Measurements from ENCODE around the gene ZNG1A. TPM values are rescaled to one million over a fixed set of nuclear protein-coding genes. Genes with fewer than 3 reads are reported as not detected.
A peak's percentile ranks its signal among the peaks of the same experiment; 100 is the strongest.

Gene ZNG1A
- total and polyA plus RNA-seq, 9 of the 15 experiments (the other 6 are each of a cell fraction or from before 2014, with no cell fraction given) = 20.7 to 90.6 (median 41.7) TPM

DNA sequence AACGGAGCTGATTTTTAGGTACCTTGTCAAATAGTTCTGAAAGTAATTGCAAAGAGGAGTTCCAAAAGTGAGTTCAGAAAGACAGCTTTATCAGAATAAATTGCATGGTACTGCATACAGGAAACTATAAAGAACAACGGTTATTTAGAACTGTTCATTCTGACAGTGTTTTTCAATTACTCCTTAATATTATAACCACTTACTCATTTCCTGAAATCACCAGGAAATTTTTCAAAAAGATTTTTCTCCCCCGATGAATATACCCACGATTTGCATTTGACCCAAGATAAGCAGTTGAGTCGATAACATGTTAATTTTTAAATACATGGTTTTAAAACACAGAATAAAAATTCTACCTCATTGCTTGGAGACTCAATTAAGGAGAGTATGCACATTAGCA, 45.2 kb upstream of the ZNG1A start:
- Histone ChIP-seq H3K4me1 (replicated peaks in 1 of 2; ENCODE audit: control insufficient read depth in 2 of 2, insufficient read depth in 2 of 2, low read length in 2 of 2) (peaks cover 10 to 30% of the 10 kb centered on the region in 2 experiments), H4K20me1 (replicated peaks; ENCODE audit: control insufficient read depth, insufficient read depth, low read length) (no peaks in the 10 kb centered on the region), H3K4me2 (ENCODE audit: insufficient read depth, low read length) (peak overlapping the region; percentile 33; the same call in 1 of the 2 replicates), H3K4me3 (no peak overlapping the region), H3K9ac (ENCODE audit: insufficient read depth in 1 of 2, low read depth in 2 of 2, low read length in 2 of 2) (peak overlapping the region; percentile 23 to 50; a peak in 3 of 4 replicates), H3K79me2 (ENCODE audit: control insufficient read depth, insufficient read depth, low read length) (peaks cover 18% of the 10 kb centered on the region; the same call in 2 of the 3 replicates), H3K27me3 (ENCODE audit: control insufficient read depth in 2 of 2, insufficient read depth in 2 of 2, low read length in 2 of 2) (no peaks in the 10 kb centered on the region), H2AFZ (ENCODE audit: low read depth, low read length) (0 out of 2 replicates have a peak overlapping the region, but pooled peaks have one; percentile 44), H3K9me3 (replicated peaks; ENCODE audit: control insufficient read depth, insufficient read depth, low read depth, low read length) (no peaks in the 10 kb centered on the region), H3K9me1 (ENCODE audit: control insufficient read depth, insufficient read depth, low read length) (no peaks in the 10 kb centered on the region), H3K36me3 (ENCODE audit: control insufficient read depth, insufficient read depth, low read length) (no peaks in the 10 kb centered on the region), H3K27ac (ENCODE audit: extremely low read depth, low read depth, low read length) (peak overlapping the region; percentile 51; the same call in 2 of the 3 replicates)
- BruUV-seq (replicated peaks) = no TSS peak
- TF ChIP-seq ZNF133 (CRISPR knock-in tag; IDR thresholded peaks at IDR 0.05) (no peak), PRDM10 (IDR thresholded peaks at IDR 0.05; ENCODE audit: partially characterized antibody) (no peak), PRMT5 (CRISPR knock-in tag; IDR thresholded peaks at IDR 0.05) (no peak), TCF7 (IDR thresholded peaks at IDR 0.05; ENCODE audit: borderline replicate concordance) (no peak), HNRNPUL1 (IDR thresholded peaks at IDR 0.05; ENCODE audit: low read length) (no peak)
- TF ChIP-seq, protein P1, sequence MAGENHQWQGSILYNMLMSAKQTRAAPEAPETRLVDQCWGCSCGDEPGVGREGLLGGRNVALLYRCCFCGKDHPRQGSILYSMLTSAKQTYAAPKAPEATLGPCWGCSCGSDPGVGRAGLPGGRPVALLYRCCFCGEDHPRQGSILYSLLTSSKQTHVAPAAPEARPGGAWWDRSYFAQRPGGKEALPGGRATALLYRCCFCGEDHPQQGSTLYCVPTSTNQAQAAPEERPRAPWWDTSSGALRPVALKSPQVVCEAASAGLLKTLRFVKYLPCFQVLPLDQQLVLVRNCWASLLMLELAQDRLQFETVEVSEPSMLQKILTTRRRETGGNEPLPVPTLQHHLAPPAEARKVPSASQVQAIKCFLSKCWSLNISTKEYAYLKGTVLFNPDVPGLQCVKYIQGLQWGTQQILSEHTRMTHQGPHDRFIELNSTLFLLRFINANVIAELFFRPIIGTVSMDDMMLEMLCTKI (IDR thresholded peaks at IDR 0.05; ENCODE audit: partially characterized antibody) = no peak
- no peak for DNase-seq (ENCODE audit: extremely low read depth in 1 of 4, low spot score in 3 of 4)
- POLR2A ChIA-PET = interaction anchor here (0.6 to 2.2 kb wide), 3 partner anchors 9 to 783 kb away, joined by 4 to 9 read pairs (median 4); partner anchors contain the start of gene DOCK8
- no peak for ATAC-seq
- CTCF ChIA-PET (ENCODE audit: low intra/inter-chr PET ratio) = no interaction called here
- FAIRE-seq = no peak
- intact Hi-C loops (cut with micrococcal nuclease) = no loop called here
- in situ Hi-C loops (cut with MboI) = no loop called here
- 31% methylated on average over 5 of the region's 5 CpGs for WGBS (ENCODE audit: insufficient coverage, low coverage, missing lambda C conversion rate)
